22Rv1 (cell line): Measurements from ENCODE around the gene DEPDC1B.

Experiments
- ZFX ChIP-seq: fragments of 450-650 bp; IDR thresholded peaks from 2 replicates; pipeline ENCODE4 v1.6.1; 2017; ENCODE audit warnings: antibody characterized with exemption, borderline replicate concordance
- TF ChIP-seq, protein P1 (sequence below): fragments of 450-650 bp; IDR thresholded peaks from 2 replicates; pipeline ENCODE4 v1.5.1; 2017; ENCODE audit warnings: mild to moderate bottlenecking

DNA sequence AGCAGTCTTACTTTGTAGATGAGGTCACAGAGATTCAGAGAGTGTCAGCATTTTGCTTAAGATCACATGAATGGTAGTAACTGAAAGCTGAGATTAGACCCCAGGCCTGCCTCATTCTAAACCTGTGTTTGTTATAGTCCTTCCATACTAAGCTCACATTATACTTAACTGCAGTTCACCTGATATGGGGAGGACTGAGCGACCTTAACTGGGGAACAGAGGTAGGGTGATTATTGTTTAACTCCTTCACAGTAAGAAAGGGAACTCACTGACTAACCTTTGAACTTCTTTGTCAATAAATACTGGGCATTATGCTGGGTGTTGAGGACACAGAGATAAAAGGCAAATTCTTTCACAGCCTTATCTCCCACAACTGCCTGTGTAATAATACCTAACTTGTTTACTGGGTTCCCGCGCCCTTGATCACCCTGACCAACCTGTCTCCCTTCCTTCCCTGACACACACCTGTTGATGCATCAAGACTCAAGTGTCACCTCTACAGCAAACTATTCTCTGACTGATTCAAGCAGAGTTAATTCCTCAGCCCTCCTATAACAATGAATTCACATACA, 27.2 kb downstream of the DEPDC1B start:
- TF ChIP-seq, protein P1, sequence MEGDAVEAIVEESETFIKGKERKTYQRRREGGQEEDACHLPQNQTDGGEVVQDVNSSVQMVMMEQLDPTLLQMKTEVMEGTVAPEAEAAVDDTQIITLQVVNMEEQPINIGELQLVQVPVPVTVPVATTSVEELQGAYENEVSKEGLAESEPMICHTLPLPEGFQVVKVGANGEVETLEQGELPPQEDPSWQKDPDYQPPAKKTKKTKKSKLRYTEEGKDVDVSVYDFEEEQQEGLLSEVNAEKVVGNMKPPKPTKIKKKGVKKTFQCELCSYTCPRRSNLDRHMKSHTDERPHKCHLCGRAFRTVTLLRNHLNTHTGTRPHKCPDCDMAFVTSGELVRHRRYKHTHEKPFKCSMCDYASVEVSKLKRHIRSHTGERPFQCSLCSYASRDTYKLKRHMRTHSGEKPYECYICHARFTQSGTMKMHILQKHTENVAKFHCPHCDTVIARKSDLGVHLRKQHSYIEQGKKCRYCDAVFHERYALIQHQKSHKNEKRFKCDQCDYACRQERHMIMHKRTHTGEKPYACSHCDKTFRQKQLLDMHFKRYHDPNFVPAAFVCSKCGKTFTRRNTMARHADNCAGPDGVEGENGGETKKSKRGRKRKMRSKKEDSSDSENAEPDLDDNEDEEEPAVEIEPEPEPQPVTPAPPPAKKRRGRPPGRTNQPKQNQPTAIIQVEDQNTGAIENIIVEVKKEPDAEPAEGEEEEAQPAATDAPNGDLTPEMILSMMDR: no peak
- no peak for TF ChIP-seq ZFX
